Suprapubic skin (tissue), 4 donors: Measurements from ENCODE around the gene LPP. TPM values are rescaled to one million over a fixed set of nuclear protein-coding genes. Genes with fewer than 3 reads are reported as not detected.

Source experiments
- DNase-seq, 2 donors: peaks; one replicate each; pipeline ENCODE4 v3.0.0-alpha.2; 2019; ENCODE audit warnings: low spot score in 2 of 2
- H3K27ac ChIP-seq: fragments of 200-600 bp; sonication (generic); one replicate; pipeline ENCODE4 v1.5.1; 2019
- H3K27me3 ChIP-seq: fragments of 200-600 bp; sonication (generic); one replicate; pipeline ENCODE4 v1.5.1; 2019
- H3K36me3 ChIP-seq: fragments of 200-600 bp; sonication (generic); one replicate; pipeline ENCODE4 v1.5.1; 2019
- H3K4me1 ChIP-seq: fragments of 200-600 bp; sonication (generic); one replicate; pipeline ENCODE4 v1.5.1; 2019
- H3K4me3 ChIP-seq: fragments of 200-600 bp; sonication (generic); one replicate; pipeline ENCODE4 v1.5.1; 2019; ENCODE audit warnings: mild to moderate bottlenecking
- H3K9me3 ChIP-seq: fragments of 200-600 bp; sonication (generic); one replicate; pipeline ENCODE4 v1.5.1; 2019
- CTCF ChIP-seq, 2 donors: fragments of 200-600 bp in 1 of 2; fragments of 450-650 bp in 1 of 2; sonication (generic) in 1 of 2; IDR thresholded peaks; one replicate each; pipeline ENCODE4 v1.5.1; 2016 to 2019; ENCODE audit warnings: antibody characterized with exemption in 2 of 2, mild to moderate bottlenecking in 1 of 2, moderate library complexity in 1 of 2
- EP300 ChIP-seq: sonication (generic); formaldehyde crosslinking; IDR thresholded peaks from one replicate; pipeline ENCODE4 v1.6.1; 2017; ENCODE audit warnings: antibody characterized with exemption
- POLR2A ChIP-seq, 2 donors: fragments of 450-650 bp; IDR thresholded peaks; one replicate each; pipeline ENCODE4 v1.6.1; 2017; ENCODE audit warnings: antibody characterized with exemption in 2 of 2, mild to moderate bottlenecking in 2 of 2, moderate library complexity in 2 of 2
- POLR2AphosphoS5 ChIP-seq, 3 donors: sonication (generic); formaldehyde crosslinking; IDR thresholded peaks; one replicate each; pipeline ENCODE4 v1.6.1; 2017; ENCODE audit warnings: antibody characterized with exemption in 3 of 3
- WGBS: methylation state at CpG from one replicate; pipeline ENCODE4 v1.1.5; 2018; 5-methylcytosine and 5-hydroxymethylcytosine counted together
- total RNA-seq, 4 donors: library from RNA; depleted of rRNA; stranded (reverse); fragments of >200 nt; gene quantifications; one replicate each; pipeline ENCODE4 v1.1.0, GENCODE V29; 2016

Gene LPP
- total RNA-seq, 4 donors from 2014 or later: 56.8 to 127 (median 84.2) TPM

GRCh38 chr3:188660415-188660814 lies 506.5 kb downstream of the LPP start:
- TF ChIP-seq CTCF (IDR thresholded peaks at IDR 0.05) (no peak), POLR2A (IDR thresholded peaks at IDR 0.05) (no peak), EP300 (no peak), POLR2AphosphoS5 (IDR thresholded peaks at IDR 0.05) (no peak)
- Histone ChIP-seq H3K4me3 (no peak overlapping the region), H3K4me1 (peaks cover 21% of the 10 kb centered on the region), H3K27ac (no peak overlapping the region), H3K9me3 (no peaks in the 10 kb centered on the region), H3K36me3 (no peaks in the 10 kb centered on the region), H3K27me3 (no peaks in the 10 kb centered on the region)
- WGBS: 100% methylated on average over 1 of the region's 1 CpG
- no peak for DNase-seq

- Histone ChIP-seq H3K4me3 (no peak overlapping the region), H3K4me1 (peaks cover 17% of the 10 kb centered on the region), H3K36me3 (no peaks in the 10 kb centered on the region), H3K27me3 (no peaks in the 10 kb centered on the region), H3K27ac (no peak overlapping the region), H3K9me3 (no peaks in the 10 kb centered on the region)
- no peak for DNase-seq
- TF ChIP-seq POLR2AphosphoS5 (IDR thresholded peaks at IDR 0.05): no peak
- TF ChIP-seq POLR2A (IDR thresholded peaks at IDR 0.05): no peak
- TF ChIP-seq CTCF (IDR thresholded peaks at IDR 0.05): no peak
- TF ChIP-seq EP300: no peak
- 91% methylated on average over 2 of the region's 2 CpGs for WGBS
These were observed 507.8 kb downstream of the LPP start for GRCh38 chr3:188661806-188662205.

- H3K27me3 ChIP-seq: no peaks in the 10 kb centered on the region
- H3K9me3 ChIP-seq: no peaks in the 10 kb centered on the region
- WGBS: 61% methylated on average over 1 of the region's 1 CpG
- DNase-seq: no peak
- peaks cover 17% of the 10 kb centered on the region for H3K4me1 ChIP-seq
- H3K27ac ChIP-seq: no peak overlapping the region
- H3K36me3 ChIP-seq: no peaks in the 10 kb centered on the region
- no peak for TF ChIP-seq POLR2A (IDR thresholded peaks at IDR 0.05)
- TF ChIP-seq CTCF (IDR thresholded peaks at IDR 0.05): no peak
- TF ChIP-seq EP300: no peak
- H3K4me3 ChIP-seq: no peak overlapping the region
These were observed 508.3 kb downstream of the LPP start for GRCh38 chr3:188662214-188662613.

- WGBS: 81% methylated on average over 2 of the region's 2 CpGs
- H3K4me1 ChIP-seq: peaks cover 17% of the 10 kb centered on the region
- H3K4me3 ChIP-seq: no peak overlapping the region
- no peaks in the 10 kb centered on the region for H3K9me3 ChIP-seq
- no peak for DNase-seq
- H3K36me3 ChIP-seq: no peaks in the 10 kb centered on the region
- TF ChIP-seq EP300: no peak
- TF ChIP-seq CTCF (IDR thresholded peaks at IDR 0.05): no peak
- TF ChIP-seq POLR2AphosphoS5 (IDR thresholded peaks at IDR 0.05): no peak
- TF ChIP-seq POLR2A (IDR thresholded peaks at IDR 0.05): no peak
- H3K27ac ChIP-seq: no peak overlapping the region
- no peaks in the 10 kb centered on the region for H3K27me3 ChIP-seq
These were observed 508.8 kb downstream of the LPP start for GRCh38 chr3:188662795-188663194.

DNA sequence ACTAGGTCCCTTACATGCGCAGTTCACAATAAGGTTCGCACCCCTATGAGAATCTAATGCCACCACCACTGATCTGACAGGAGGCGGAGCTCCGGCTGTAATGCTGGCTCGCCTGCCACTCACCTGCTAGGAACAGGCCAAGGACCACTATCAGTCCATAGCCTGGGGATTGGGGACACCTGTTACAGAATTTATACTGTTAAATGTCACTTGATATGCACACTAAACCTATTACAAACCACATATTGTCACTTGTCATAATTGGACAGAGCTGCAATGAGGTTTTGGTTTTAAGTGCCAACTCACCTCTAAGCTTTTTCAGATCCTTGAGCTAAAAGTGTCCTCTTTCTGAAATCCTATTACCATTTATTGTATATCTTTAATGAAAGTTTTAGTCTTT lies 509.9 kb downstream of the LPP start:
- H3K4me3 ChIP-seq: no peak overlapping the region
- TF ChIP-seq CTCF (IDR thresholded peaks at IDR 0.05) (no peak), POLR2A (IDR thresholded peaks at IDR 0.05) (no peak), POLR2AphosphoS5 (IDR thresholded peaks at IDR 0.05) (no peak), EP300 (no peak)
- no peak for DNase-seq
- H3K4me1 ChIP-seq: peaks cover 12% of the 10 kb centered on the region
- WGBS: 94% methylated on average over 5 of the region's 5 CpGs
- H3K27me3 ChIP-seq: no peaks in the 10 kb centered on the region
- H3K27ac ChIP-seq: no peak overlapping the region
- no peaks in the 10 kb centered on the region for H3K9me3 ChIP-seq
- H3K36me3 ChIP-seq: no peaks in the 10 kb centered on the region
